GM12892 (cell line): Measurements from ENCODE around the gene OR5M10.

Experiments used
- POLR2A ChIP-seq: IDR thresholded peaks from 2 replicates; pipeline ENCODE4 v1.6.1; 2011; ENCODE audit warnings: low read depth, low read length, control low read depth
- POLR2AphosphoS5 ChIP-seq: IDR thresholded peaks from 2 replicates; pipeline ENCODE4 v1.6.1; 2011; ENCODE audit warnings: low read depth, low read length, control low read depth
- TAF1 ChIP-seq: IDR thresholded peaks from 2 replicates; pipeline ENCODE4 v1.6.1; 2011; ENCODE audit warnings: low read depth, mild to moderate bottlenecking, control low read depth, low read length, borderline replicate concordance

- no peak for TF ChIP-seq POLR2A
- TF ChIP-seq TAF1, result no peak
- no peak for TF ChIP-seq POLR2AphosphoS5
These were observed at the start of gene OR5M10 for GRCh38 chr11:56577621-56578020.
